Mammary epithelial cell (primary cell): Measurements from ENCODE around the gene UBL4B.

Source experiments
- CTCF ChIP-seq, 2 donors: IDR thresholded peaks in 1 of 2; conservative IDR thresholded peaks in 1 of 2; 2 replicates each; pipeline ENCODE4 v1.5.1; 2011 to 2012; ENCODE audit warnings: inconsistent platforms in 2 of 2, low read length in 2 of 2, mild to moderate bottlenecking in 2 of 2, control low read depth in 1 of 2, low read depth in 1 of 2; ENCODE audit not compliant: insufficient read depth in 1 of 2; ENCODE audit errors: extremely low read depth in 1 of 2
- EZH2 ChIP-seq: IDR thresholded peaks from 2 replicates; pipeline ENCODE4 v1.6.1; 2012; ENCODE audit warnings: low read length, inconsistent platforms, borderline replicate concordance

GRCh38 chr1:110064576-110065337 lies 47.5 kb upstream of the UBL4B start:
- TF ChIP-seq CTCF (conservative IDR thresholded peaks at IDR 0.05 in 1 of 2, IDR thresholded peaks at IDR 0.05 in 1 of 2; ENCODE audit: extremely low read depth in 1 of 2, insufficient read depth in 1 of 2, low read depth in 1 of 2, low read length in 2 of 2), result no peak
- TF ChIP-seq EZH2, result no peak
